ENCODE data around the gene CCDC185. TPM values are rescaled to one million over a fixed set of nuclear protein-coding genes. Genes with fewer than 3 reads are reported as not detected.

Gene CCDC185
- total RNA-seq, 1 experiment from 2014 or later: not detected

DNA sequence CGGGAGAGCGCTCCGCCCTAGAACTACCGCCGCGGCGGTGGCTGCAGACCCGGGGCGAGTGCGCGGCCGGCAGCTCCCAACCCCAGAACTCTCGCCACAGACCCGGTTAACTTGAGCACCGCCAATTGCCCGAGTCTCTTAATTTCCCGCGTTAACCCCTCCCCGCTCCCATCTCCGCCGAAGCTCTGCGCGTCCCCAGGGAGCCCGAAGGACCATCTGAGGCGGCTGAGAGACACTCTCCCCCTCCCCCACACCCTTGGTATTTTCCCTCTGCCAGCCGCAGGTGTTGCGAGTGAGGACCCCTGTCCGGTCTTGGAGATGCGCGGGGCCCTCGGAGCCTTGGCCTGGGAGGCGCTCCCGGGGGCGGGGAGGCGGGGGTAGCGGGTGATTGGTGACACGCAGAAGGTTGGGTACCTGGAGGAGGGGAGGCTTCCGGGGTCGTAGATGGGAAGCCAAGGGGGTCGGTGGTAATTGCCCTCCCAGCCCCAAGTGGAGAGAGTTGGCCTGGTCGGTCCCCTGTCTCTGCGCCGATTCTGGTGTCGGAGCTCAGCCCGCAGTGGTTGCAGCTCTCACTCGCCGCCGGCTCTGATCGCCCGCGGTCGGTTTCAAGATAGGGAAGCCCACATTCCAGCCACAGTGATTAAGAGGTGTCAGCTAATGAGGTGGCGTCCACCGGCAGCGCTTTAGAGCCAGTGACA lies 28.4 kb upstream of the CCDC185 start:
- no peaks in the 10 kb centered on the region for H3K79me2 ChIP-seq (ENCODE audit: low read depth)
- POLR2A ChIA-PET (ENCODE audit: unreplicated experiment): interaction anchor here (0.6 kb wide), 1 partner anchor 106 kb away, joined by 3 read pairs; no protein-coding TSS in a partner anchor
- H2AFZ ChIP-seq: no peak overlapping the region
- no TSS peak for BruUV-seq (replicated peaks)
- no peaks in the 10 kb centered on the region for H3K9me2 ChIP-seq (ENCODE audit: insufficient read depth)
- H3F3A ChIP-seq (ENCODE audit: insufficient read depth, low read depth): peaks cover 9% of the 10 kb centered on the region
- no peaks in the 10 kb centered on the region for H3K9me3 ChIP-seq (ENCODE audit: insufficient read depth, low read depth)
- peak in 1 of 2 experiments; percentile 22 for DNase-seq
- no peak overlapping the region for H3K27ac ChIP-seq
- peaks cover 51% of the 10 kb centered on the region for H3K27me3 ChIP-seq (ENCODE audit: insufficient read depth, low read depth)
- CTCF ChIA-PET: interaction anchor here (1.4 kb wide), 1 partner anchor 231 kb away, joined by 4 read pairs; no protein-coding TSS in a partner anchor
- H3K36me3 ChIP-seq (ENCODE audit: low read depth): no peaks in the 10 kb centered on the region
- no peak for TF ChIP-seq EZH2 (IDR thresholded peaks at IDR 0.05; ENCODE audit: low read depth)
- TF ChIP-seq, protein P1, sequence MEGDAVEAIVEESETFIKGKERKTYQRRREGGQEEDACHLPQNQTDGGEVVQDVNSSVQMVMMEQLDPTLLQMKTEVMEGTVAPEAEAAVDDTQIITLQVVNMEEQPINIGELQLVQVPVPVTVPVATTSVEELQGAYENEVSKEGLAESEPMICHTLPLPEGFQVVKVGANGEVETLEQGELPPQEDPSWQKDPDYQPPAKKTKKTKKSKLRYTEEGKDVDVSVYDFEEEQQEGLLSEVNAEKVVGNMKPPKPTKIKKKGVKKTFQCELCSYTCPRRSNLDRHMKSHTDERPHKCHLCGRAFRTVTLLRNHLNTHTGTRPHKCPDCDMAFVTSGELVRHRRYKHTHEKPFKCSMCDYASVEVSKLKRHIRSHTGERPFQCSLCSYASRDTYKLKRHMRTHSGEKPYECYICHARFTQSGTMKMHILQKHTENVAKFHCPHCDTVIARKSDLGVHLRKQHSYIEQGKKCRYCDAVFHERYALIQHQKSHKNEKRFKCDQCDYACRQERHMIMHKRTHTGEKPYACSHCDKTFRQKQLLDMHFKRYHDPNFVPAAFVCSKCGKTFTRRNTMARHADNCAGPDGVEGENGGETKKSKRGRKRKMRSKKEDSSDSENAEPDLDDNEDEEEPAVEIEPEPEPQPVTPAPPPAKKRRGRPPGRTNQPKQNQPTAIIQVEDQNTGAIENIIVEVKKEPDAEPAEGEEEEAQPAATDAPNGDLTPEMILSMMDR (conservative IDR thresholded peaks at IDR 0.05): no peak
- intact Hi-C loops (cut with micrococcal nuclease; ENCODE audit: unreplicated experiment): loop anchor here (1.0 to 5.0 kb wide), 2 partner anchors 233 to 319 kb away; no protein-coding TSS in a partner anchor
- H3K4me2 ChIP-seq: peak overlapping the region; percentile 82
- H4K20me1 ChIP-seq (ENCODE audit: insufficient read depth): no peaks in the 10 kb centered on the region
- H3K4me3 ChIP-seq: peak overlapping the region; percentile 24; the same call in 1 of the 2 replicates
- H3K4me1 ChIP-seq (replicated peaks; ENCODE audit: insufficient read depth): peaks cover 6% of the 10 kb centered on the region; the same call in 1 of the 2 replicates

DNA sequence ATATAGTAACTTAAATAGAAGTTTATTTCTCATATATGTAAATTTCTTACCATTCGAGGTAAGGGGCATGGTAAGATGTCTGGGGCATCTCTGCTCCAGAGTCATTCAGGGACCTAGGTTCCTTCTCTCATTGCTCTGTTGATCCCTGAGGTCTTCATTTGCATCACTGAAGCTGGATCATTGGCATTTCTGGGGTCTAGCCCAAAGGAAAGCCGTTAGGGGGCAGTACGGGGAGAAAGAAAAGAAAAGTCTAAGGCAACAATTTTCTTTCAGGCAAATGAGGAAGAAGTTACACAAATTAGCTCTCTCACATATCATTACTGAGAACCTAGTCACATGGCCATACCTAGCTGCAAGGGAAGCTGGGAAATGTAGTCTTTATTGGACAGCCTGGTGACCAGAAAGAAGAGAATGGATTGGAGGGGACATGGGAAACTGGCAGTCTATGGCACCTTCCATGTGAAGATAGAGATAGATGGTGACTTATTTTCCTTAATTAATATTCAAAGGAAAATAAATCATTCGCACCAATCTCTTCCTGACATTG lies 19.1 kb upstream of the CCDC185 start:
- no peaks in the 10 kb centered on the region for H3K79me2 ChIP-seq (ENCODE audit: low read depth)
- H3K4me1 ChIP-seq (replicated peaks; ENCODE audit: insufficient read depth): no peaks in the 10 kb centered on the region
- no peaks in the 10 kb centered on the region for H3K36me3 ChIP-seq (ENCODE audit: low read depth)
- ChIA-PET POLR2A (ENCODE audit: unreplicated experiment) (no interaction called here), CTCF (no interaction called here)
- H3K9me2 ChIP-seq (ENCODE audit: insufficient read depth): no peaks in the 10 kb centered on the region
- no peak for TF ChIP-seq EZH2 (IDR thresholded peaks at IDR 0.05; ENCODE audit: low read depth)
- TF ChIP-seq, protein P1 (conservative IDR thresholded peaks at IDR 0.05): no peak
- intact Hi-C loops (cut with micrococcal nuclease; ENCODE audit: unreplicated experiment): no loop called here
- 0 out of 2 replicates have a peak, but pooled peaks cover 4% of the 10 kb centered on the region for H3K9me3 ChIP-seq (ENCODE audit: insufficient read depth, low read depth)
- H3K27ac ChIP-seq: no peak overlapping the region
- no peak overlapping the region for H2AFZ ChIP-seq
- H3F3A ChIP-seq (ENCODE audit: insufficient read depth, low read depth): no peaks in the 10 kb centered on the region
- no TSS peak for BruUV-seq (replicated peaks)
- no peaks in the 10 kb centered on the region for H4K20me1 ChIP-seq (ENCODE audit: insufficient read depth)
- peaks cover 30% of the 10 kb centered on the region for H3K27me3 ChIP-seq (ENCODE audit: insufficient read depth, low read depth)
- H3K4me3 ChIP-seq: no peak overlapping the region
- H3K4me2 ChIP-seq: no peak overlapping the region
- no peak for DNase-seq

DNA sequence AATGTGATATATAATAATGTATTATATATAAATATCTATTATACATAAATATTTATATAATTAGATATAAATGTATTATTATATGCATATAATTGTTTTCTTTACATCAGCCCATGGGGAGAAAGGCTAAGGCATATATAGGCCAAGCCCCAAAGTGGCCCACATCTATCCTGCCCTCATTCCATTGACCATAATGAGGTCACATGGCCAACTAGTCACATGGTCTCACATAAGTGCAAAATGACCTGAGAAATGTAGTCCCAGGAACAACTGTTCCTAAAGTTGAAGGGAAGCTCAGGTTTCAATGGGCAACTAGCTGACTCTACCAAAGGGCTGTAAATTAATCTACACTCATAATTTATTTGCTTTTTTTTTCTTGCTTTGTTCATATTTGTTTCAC lies 14.5 kb upstream of the CCDC185 start:
- no peaks in the 10 kb centered on the region for H3F3A ChIP-seq (ENCODE audit: insufficient read depth, low read depth)
- peaks cover 17% of the 10 kb centered on the region for H3K27me3 ChIP-seq (ENCODE audit: insufficient read depth, low read depth)
- no peaks in the 10 kb centered on the region for H3K36me3 ChIP-seq (ENCODE audit: low read depth)
- no peak overlapping the region for H2AFZ ChIP-seq
- no peak overlapping the region for H3K4me2 ChIP-seq
- H3K4me1 ChIP-seq (replicated peaks; ENCODE audit: insufficient read depth): no peaks in the 10 kb centered on the region
- H3K79me2 ChIP-seq (ENCODE audit: low read depth): no peaks in the 10 kb centered on the region
- H3K27ac ChIP-seq: no peak overlapping the region
- no peaks in the 10 kb centered on the region for H4K20me1 ChIP-seq (ENCODE audit: insufficient read depth)
- 0 out of 2 replicates have a peak, but pooled peaks cover 4% of the 10 kb centered on the region for H3K9me3 ChIP-seq (ENCODE audit: insufficient read depth, low read depth)
- no peak overlapping the region for H3K4me3 ChIP-seq
- TF ChIP-seq, protein P1 (conservative IDR thresholded peaks at IDR 0.05): no peak
- no peak for TF ChIP-seq EZH2 (IDR thresholded peaks at IDR 0.05; ENCODE audit: low read depth)
- CTCF ChIA-PET: no interaction called here
- no peak for DNase-seq
- intact Hi-C loops (cut with micrococcal nuclease; ENCODE audit: unreplicated experiment): no loop called here
- no peaks in the 10 kb centered on the region for H3K9me2 ChIP-seq (ENCODE audit: insufficient read depth)
- BruUV-seq (replicated peaks): no TSS peak
- POLR2A ChIA-PET (ENCODE audit: unreplicated experiment): no interaction called here

Data from PC-9 (cell line).